GM19240 (cell line): ENCODE measurements around the gene PPP3CA.
"Not testable (repeated sequence)": the region's sequence is repeated elsewhere in the genome, so short reads cannot be mapped to it uniquely, and the experiment has no call there.

ENCODE experiments used
- DNase-seq: peaks from one replicate; pipeline ENCODE4 v3.0.0; 2011; ENCODE audit warnings: low spot score; ENCODE audit not compliant: insufficient read length

Gene PPP3CA

GRCh38 chr4:101217353-101218031 lies 129.8 kb downstream of the PPP3CA start:
- no peak for DNase-seq

- DNase-seq, result no peak
Observed at GRCh38 chr4:101211146-101211553, 136.2 kb downstream of the PPP3CA start.

- DNase-seq, result no peak
Observed at GRCh38 chr4:101210331-101210730, 137.0 kb downstream of the PPP3CA start.

- no peak for DNase-seq
Observed at GRCh38 chr4:101208171-101208570, 139.2 kb downstream of the PPP3CA start.

GRCh38 chr4:101205916-101206315 lies 141.4 kb downstream of the PPP3CA start:
- no peak for DNase-seq

GRCh38 chr4:101201421-101201820 lies 145.9 kb downstream of the PPP3CA start:
- no peak for DNase-seq

GRCh38 chr4:101200561-101200960 lies 146.8 kb downstream of the PPP3CA start:
- DNase-seq, result no peak

GRCh38 chr4:101199507-101200285 lies 147.6 kb downstream of the PPP3CA start:
- DNase-seq, result no peak

- no peak for DNase-seq
Observed at GRCh38 chr4:101198682-101199339, 148.5 kb downstream of the PPP3CA start.

- DNase-seq, result no peak
Observed at GRCh38 chr4:101197350-101197749, 150.0 kb downstream of the PPP3CA start.

GRCh38 chr4:101192244-101192643 lies 155.1 kb downstream of the PPP3CA start:
- no peak for DNase-seq

- DNase-seq, result no peak
Observed at GRCh38 chr4:101191302-101192098, 155.8 kb downstream of the PPP3CA start.

GRCh38 chr4:101190751-101191150 lies 156.6 kb downstream of the PPP3CA start:
- DNase-seq, result no peak

- DNase-seq, result no peak
Observed at GRCh38 chr4:101188906-101189305, 158.4 kb downstream of the PPP3CA start.

GRCh38 chr4:101187841-101188240 lies 159.5 kb downstream of the PPP3CA start:
- no peak for DNase-seq

- DNase-seq, result no peak
Observed at GRCh38 chr4:101186567-101187184, 160.7 kb downstream of the PPP3CA start.

GRCh38 chr4:101184668-101185067 lies 162.7 kb downstream of the PPP3CA start:
- DNase-seq, result no peak

- no peak for DNase-seq
Observed at GRCh38 chr4:101183666-101184373, 163.5 kb downstream of the PPP3CA start.

GRCh38 chr4:101183221-101183620 lies 164.1 kb downstream of the PPP3CA start:
- no peak for DNase-seq

- DNase-seq, result not testable (repeated sequence)
Observed at GRCh38 chr4:101182688-101183087, 164.6 kb downstream of the PPP3CA start.
